HepG2 (cell line): Measurements from ENCODE around the gene CCDC191. TPM values are rescaled to one million over a fixed set of nuclear protein-coding genes. Genes with fewer than 3 reads are reported as not detected.

Source experiments
- ATAC-seq: fragments of 200-7000 bp; cut with Tn5 transposase; 3 replicates; pipeline ENCODE4 v1.9.1; 2020; ENCODE audit warnings: mild to moderate bottlenecking, moderate library complexity
- BruUV-seq: library from RNA; stranded (reverse); fragments of 400-500 nt; replicated peaks from 2 replicates; lab custom pipeline; 2021; lab: Mats Ljungman, UMichigan
- CTCF ChIA-PET: fragments of 300-600 bp; formaldehyde crosslinking; extraction: SDS; loops from one replicate; lab custom pipeline; 2021; ENCODE audit warnings: low total read pairs, inconsistent platforms, low intra/inter-chr PET ratio; lab: Yijun Ruan, JAX
- POLR2A ChIA-PET: fragments of 350-600 bp; sonication (Branson Sonifier 250); formaldehyde crosslinking; loops from one replicate; lab custom pipeline; 2020; ENCODE audit warnings: antibody characterized with exemption, inconsistent platforms; lab: Yijun Ruan, JAX
- DNase-seq: peaks from one replicate; pipeline ENCODE4 v3.0.0-alpha.2; 2015; ENCODE audit warnings: low spot score
- FAIRE-seq: peaks from 3 replicates; lab custom pipeline; 2011; peaks lifted over from hg19 to GRCh38; lab: Jason Lieb, UNC
- H2AFZ ChIP-seq: one replicate; pipeline ENCODE4 v1.6.1; 2011; ENCODE audit warnings: low read length, inconsistent platforms
- H3K27ac ChIP-seq: fragments of 300-600 bp; 3 replicates; pipeline ENCODE4 v1.8.0; 2011; ENCODE audit warnings: mixed run types, mild to moderate bottlenecking, mixed read lengths, low read length, inconsistent platforms; ENCODE audit not compliant: insufficient read depth; ENCODE audit errors: extremely low read length
- H3K27me3 ChIP-seq, 2 experiments: fragments of 200-600 bp in 1 of 2; 2 replicates in 1 of 2; 3 replicates in 1 of 2; pipeline versions ENCODE4 v1.6.0 to v1.8.0; 2011; ENCODE audit warnings: low read length in 2 of 2, mild to moderate bottlenecking in 2 of 2, moderate library complexity in 2 of 2, inconsistent platforms in 1 of 2; ENCODE audit not compliant: insufficient read depth in 2 of 2, control insufficient read depth in 1 of 2
- H3K36me3 ChIP-seq, 2 experiments: fragments of 200-600 bp in 1 of 2; replicated peaks in 1 of 2; 2 replicates in 1 of 2; 3 replicates in 1 of 2; pipeline versions ENCODE4 v1.5.1 to v1.8.0; 2011; ENCODE audit warnings: low read length in 2 of 2, inconsistent platforms in 1 of 2; ENCODE audit not compliant: insufficient read depth in 2 of 2, control insufficient read depth in 1 of 2
- H3K4me1 ChIP-seq: 2 replicates; pipeline ENCODE4 v1.5.1; 2012; ENCODE audit warnings: low read length, inconsistent platforms; ENCODE audit not compliant: insufficient read depth
- H3K4me2 ChIP-seq: 2 replicates; pipeline ENCODE4 v1.6.0; 2011; ENCODE audit warnings: low read depth, low read length, inconsistent platforms
- H3K4me3 ChIP-seq, 3 experiments: fragments of 200-600 bp in 1 of 3; sonication (generic), shearing (Covaris generic) in 1 of 3; replicated peaks in 1 of 3; 2 replicates each; pipeline ENCODE4 v1.5.1; 2011 to 2016; ENCODE audit warnings: low read length in 3 of 3, inconsistent platforms in 2 of 3, low read depth in 2 of 3, mild to moderate bottlenecking in 2 of 3, control low read depth in 1 of 3, mixed read lengths in 1 of 3; ENCODE audit not compliant: insufficient read depth in 1 of 3
- H3K79me2 ChIP-seq: one replicate; pipeline ENCODE4 v1.6.1; 2011; ENCODE audit warnings: low read length, inconsistent platforms; ENCODE audit not compliant: insufficient read depth
- H3K9ac ChIP-seq: 2 replicates; pipeline ENCODE4 v1.6.0; 2011; ENCODE audit warnings: mild to moderate bottlenecking, low read depth, low read length, inconsistent platforms; ENCODE audit not compliant: insufficient read depth
- H3K9me3 ChIP-seq: 2 replicates; pipeline ENCODE4 v1.5.1; 2012; ENCODE audit warnings: mild to moderate bottlenecking, low read length
- H4K20me1 ChIP-seq: 2 replicates; pipeline ENCODE4 v1.6.0; 2011; ENCODE audit warnings: inconsistent platforms, mild to moderate bottlenecking, low read length, moderate library complexity; ENCODE audit not compliant: insufficient read depth
- FOXP1 ChIP-seq, 2 experiments: fragments of 450-650 bp in 1 of 2; IDR thresholded peaks; 2 replicates each; pipeline ENCODE4 v1.6.1; 2017 to 2018; ENCODE audit warnings: antibody characterized with exemption in 1 of 2
- HMGA1 ChIP-seq: sonication (generic); formaldehyde crosslinking; conservative IDR thresholded peaks from 2 replicates; pipeline ENCODE4 v1.4.0; 2020; ENCODE audit warnings: missing genetic modification reagents
- HNF1B ChIP-seq: sonication (generic); formaldehyde crosslinking; IDR thresholded peaks from 2 replicates; pipeline ENCODE4 v1.5.1; 2020; ENCODE audit warnings: mild to moderate bottlenecking, moderate library complexity, missing genetic modification reagents
- MXI1 ChIP-seq: IDR thresholded peaks from 3 replicates; pipeline ENCODE4 v1.6.1; 2012; ENCODE audit warnings: low read depth, low read length, inconsistent platforms, borderline replicate concordance
- SKI ChIP-seq: fragments of 450-650 bp; IDR thresholded peaks from one replicate; pipeline ENCODE4 v1.6.1; 2018; ENCODE audit warnings: mild to moderate bottlenecking; ENCODE audit not compliant: partially characterized antibody
- TMF1 ChIP-seq: sonication (generic); formaldehyde crosslinking; IDR thresholded peaks from 2 replicates; pipeline ENCODE4 v1.8.1; 2022; ENCODE audit warnings: low read depth, missing genetic modification reagents
- ZFP1 ChIP-seq: IDR thresholded peaks from 2 replicates; pipeline ENCODE4 v1.6.1; 2016
- ZNF124 ChIP-seq: sonication (generic); formaldehyde crosslinking; IDR thresholded peaks from 2 replicates; pipeline ENCODE4 v1.4.0; 2020; ENCODE audit warnings: missing genetic modification reagents
- ZSCAN30 ChIP-seq: sonication (generic); formaldehyde crosslinking; IDR thresholded peaks from 2 replicates; pipeline ENCODE4 v1.5.0; 2020; ENCODE audit warnings: mild to moderate bottlenecking, missing genetic modification reagents
- WGBS: methylation state at CpG from one replicate; pipeline ENCODE4 v1.1.6; 2017; ENCODE audit warnings: low lambda C conversion rate; 5-methylcytosine and 5-hydroxymethylcytosine counted together
- in situ Hi-C: cut with HindIII; loops from 2 replicates; pipeline ENCODE4 v1.10.0; 2017; ENCODE audit warnings: low pct_unique_long_range_greater_than_20kb; ENCODE audit not compliant: extremely low pct_ligation_motif_present
- intact Hi-C: fragments of 100-400 bp; cut with micrococcal nuclease; formaldehyde crosslinking; loops from one replicate; pipeline ENCODE4 v1.10.0; 2022; ENCODE audit not compliant: unreplicated experiment
- polyA plus RNA-seq, 8 experiments: library from polyadenylated mRNA; depleted of rRNA in 3 of 8; stranded (reverse) in 7 of 8; unstranded in 1 of 8; fragments of >200 nt; fragmentation: Illumina TruSeq in 4 of 8; extraction: Trizol in 4 of 8; gene quantifications; 2 replicates each; pipeline versions ENCODE4 v1.2.1 to v1.2.3, GENCODE V29; 2011 to 2016; ENCODE audit warnings: low read depth in 4 of 8, missing spikeins in 1 of 8, mixed read lengths in 1 of 8; ENCODE audit not compliant: insufficient read depth in 1 of 8
- total RNA-seq, 5 experiments: library from RNA; depleted of rRNA; stranded (reverse); fragments of >200 nt; fragmentation: Illumina TruSeq; extraction: Trizol; gene quantifications; 2 replicates each; pipeline ENCODE4 v1.2.3, GENCODE V29; 2016; ENCODE audit warnings: low read depth in 1 of 5
- TF ChIP-seq, protein P1 (sequence below): sonication (generic); formaldehyde crosslinking; IDR thresholded peaks from 2 replicates; pipeline ENCODE4 v1.5.0; 2020; ENCODE audit warnings: missing genetic modification reagents
- TF ChIP-seq, protein P2 (sequence below), 2 experiments: sonication (generic) in 1 of 2; formaldehyde crosslinking in 1 of 2; IDR thresholded peaks; 2 replicates each; pipeline versions ENCODE4 v1.5.1 to v1.6.1; 2011 to 2020; ENCODE audit warnings: borderline replicate concordance in 1 of 2, low read depth in 1 of 2, low read length in 1 of 2, mild to moderate bottlenecking in 1 of 2, missing genetic modification reagents in 1 of 2, moderate library complexity in 1 of 2

The CCDC191 gene
- total and polyA plus RNA-seq, 2 of the 13 experiments (the other 11 are each of a cell fraction or from before 2014, with no cell fraction given) = 0.91 to 1.4 TPM

DNA sequence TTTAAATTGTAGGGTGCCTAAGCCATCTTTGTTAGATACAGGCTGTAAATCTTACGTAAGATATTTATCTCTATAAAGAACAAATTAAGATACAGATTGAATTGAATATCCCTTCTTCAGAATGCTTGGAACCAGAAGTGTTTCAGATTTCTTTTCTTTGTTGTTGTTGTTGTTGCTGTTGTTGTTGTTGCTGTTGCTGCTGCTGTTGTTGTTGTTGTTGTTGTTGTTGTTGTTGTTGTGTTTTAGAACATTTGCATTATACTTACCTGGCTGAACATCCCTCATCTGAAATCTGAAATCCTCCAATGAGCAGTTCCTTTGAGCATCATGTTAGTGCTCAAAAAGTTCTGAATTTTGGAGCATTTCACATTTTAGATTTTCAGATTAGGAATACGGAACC lies 26.8 kb upstream of the CCDC191 start:
- intact Hi-C loops = no loop called here
- H3K27ac ChIP-seq = no peak overlapping the region
- in situ Hi-C loops = no loop called here
- peaks cover 9 to 46% of the 10 kb centered on the region in 2 experiments; a peak in 4 of 5 replicates for H3K36me3 ChIP-seq
- H3K4me3 ChIP-seq = no peak overlapping the region
- H3K27me3 ChIP-seq = no peaks in the 10 kb centered on the region
- no peaks in the 10 kb centered on the region for H3K9me3 ChIP-seq
- no TSS peak for BruUV-seq
- H3K9ac ChIP-seq = no peak overlapping the region
- ATAC-seq = no peak
- DNase-seq = no peak
- 96% methylated on average over 2 of the region's 2 CpGs for WGBS
- no peaks in the 10 kb centered on the region for H4K20me1 ChIP-seq
- peaks cover 24% of the 10 kb centered on the region for H3K4me1 ChIP-seq
- no peak overlapping the region for H3K4me2 ChIP-seq
- FAIRE-seq = no peak
- H2AFZ ChIP-seq = no peak overlapping the region
- peak; percentile 96 for TF ChIP-seq FOXP1 (IDR thresholded peaks at IDR 0.05)
- no peak for TF ChIP-seq FOXP1 (CRISPR knock-in tag; IDR thresholded peaks at IDR 0.05)
- no peak for TF ChIP-seq SKI
- POLR2A ChIA-PET = no interaction called here
- no peaks in the 10 kb centered on the region for H3K79me2 ChIP-seq
- CTCF ChIA-PET = no interaction called here

GRCh38 chr3:114081037-114081436 lies 24.7 kb upstream of the CCDC191 start:
- Histone ChIP-seq H3K79me2 (no peaks in the 10 kb centered on the region), H3K4me3 (no peak overlapping the region), H4K20me1 (no peaks in the 10 kb centered on the region), H3K36me3 (peaks cover 10 to 51% of the 10 kb centered on the region in 2 experiments), H3K4me2 (no peak overlapping the region), H3K4me1 (peaks cover 24% of the 10 kb centered on the region), H3K27ac (no peak overlapping the region), H3K9ac (no peak overlapping the region), H2AFZ (no peak overlapping the region), H3K27me3 (no peaks in the 10 kb centered on the region), H3K9me3 (no peaks in the 10 kb centered on the region)
- intact Hi-C loops = no loop called here
- no TSS peak for BruUV-seq
- ATAC-seq = no peak
- in situ Hi-C loops = no loop called here
- DNase-seq = no peak
- TF ChIP-seq ZFP1 (CRISPR knock-in tag) (no peak), ZNF124 (CRISPR knock-in tag) (no peak), HMGA1 (CRISPR knock-in tag) (no peak), TMF1 (no peak), HNF1B (CRISPR knock-in tag) (no peak), ZSCAN30 (CRISPR knock-in tag) (no peak), MXI1 (no peak)
- TF ChIP-seq, protein P1, sequence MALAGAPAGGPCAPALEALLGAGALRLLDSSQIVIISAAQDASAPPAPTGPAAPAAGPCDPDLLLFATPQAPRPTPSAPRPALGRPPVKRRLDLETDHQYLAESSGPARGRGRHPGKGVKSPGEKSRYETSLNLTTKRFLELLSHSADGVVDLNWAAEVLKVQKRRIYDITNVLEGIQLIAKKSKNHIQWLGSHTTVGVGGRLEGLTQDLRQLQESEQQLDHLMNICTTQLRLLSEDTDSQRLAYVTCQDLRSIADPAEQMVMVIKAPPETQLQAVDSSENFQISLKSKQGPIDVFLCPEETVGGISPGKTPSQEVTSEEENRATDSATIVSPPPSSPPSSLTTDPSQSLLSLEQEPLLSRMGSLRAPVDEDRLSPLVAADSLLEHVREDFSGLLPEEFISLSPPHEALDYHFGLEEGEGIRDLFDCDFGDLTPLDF = no peak
- TF ChIP-seq, protein P2, sequence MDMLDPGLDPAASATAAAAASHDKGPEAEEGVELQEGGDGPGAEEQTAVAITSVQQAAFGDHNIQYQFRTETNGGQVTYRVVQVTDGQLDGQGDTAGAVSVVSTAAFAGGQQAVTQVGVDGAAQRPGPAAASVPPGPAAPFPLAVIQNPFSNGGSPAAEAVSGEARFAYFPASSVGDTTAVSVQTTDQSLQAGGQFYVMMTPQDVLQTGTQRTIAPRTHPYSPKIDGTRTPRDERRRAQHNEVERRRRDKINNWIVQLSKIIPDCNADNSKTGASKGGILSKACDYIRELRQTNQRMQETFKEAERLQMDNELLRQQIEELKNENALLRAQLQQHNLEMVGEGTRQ (IDR thresholded peaks at IDR 0.05; ENCODE audit: low read depth, low read length) = no peak
- TF ChIP-seq, protein P2 (CRISPR knock-in tag; IDR thresholded peaks at IDR 0.05; ENCODE audit: borderline replicate concordance) = no peak
- ChIA-PET POLR2A (no interaction called here), CTCF (no interaction called here)
- no peak for FAIRE-seq
